DND-41 (cell line): ENCODE results near the gene FMN2.

ENCODE experiments used
- CTCF ChIP-seq: IDR thresholded peaks from 2 replicates; pipeline ENCODE4 v1.5.1; 2012; ENCODE audit warnings: borderline replicate concordance, low read length, moderate library complexity, mild to moderate bottlenecking; ENCODE audit not compliant: poor library complexity, severe bottlenecking; ENCODE audit errors: extremely low read depth
- EZH2 ChIP-seq: IDR thresholded peaks from 3 replicates; pipeline ENCODE4 v1.6.1; 2012; ENCODE audit warnings: borderline replicate concordance, low read depth, mild to moderate bottlenecking, moderate library complexity, low read length, inconsistent platforms; ENCODE audit not compliant: severe bottlenecking

- no peak for TF ChIP-seq CTCF
- TF ChIP-seq EZH2: no peak
Measured at GRCh38 chr1:240304466-240304865, 212.8 kb downstream of the FMN2 start.
